ENCODE data around the gene RIPOR3. TPM values are rescaled to one million over a fixed set of nuclear protein-coding genes. Genes with fewer than 3 reads are reported as not detected.

Gene RIPOR3
- polyA plus RNA-seq, 1 donor from 2014 or later, result not detected

- Histone ChIP-seq H3K9ac (ENCODE audit: low read length) (no peak overlapping the region), H3K4me3 (ENCODE audit: low read length) (no peak overlapping the region), H3F3A (ENCODE audit: insufficient read depth, low read length, poor library complexity, severe bottlenecking) (no peaks in the 10 kb centered on the region), H3K9me2 (ENCODE audit: insufficient read depth, low read length) (no peaks in the 10 kb centered on the region), H3K27ac (ENCODE audit: low read length) (no peak overlapping the region), H3K27me3 (ENCODE audit: insufficient read depth, low read depth, low read length) (no peaks in the 10 kb centered on the region), H3K36me3 (ENCODE audit: insufficient read depth, low read length) (no peaks in the 10 kb centered on the region), H3K79me2 (replicated peaks; ENCODE audit: insufficient read depth, low read length) (no peaks in the 10 kb centered on the region), H3K9me3 (ENCODE audit: low read length) (no peaks in the 10 kb centered on the region), H2AFZ (ENCODE audit: low read depth, low read length) (no peak overlapping the region), H4K20me1 (ENCODE audit: insufficient read depth) (no peaks in the 10 kb centered on the region), H3K4me2 (ENCODE audit: low read length) (no peak overlapping the region)
- TF ChIP-seq SMC3 (conservative IDR thresholded peaks at IDR 0.05; ENCODE audit: poor library complexity), result no peak
- no peak for TF ChIP-seq RAD21 (conservative IDR thresholded peaks at IDR 0.05)
- no peak for TF ChIP-seq MXI1 (conservative IDR thresholded peaks at IDR 0.05; ENCODE audit: poor library complexity, severe bottlenecking)
These were observed 32.9 kb upstream of the RIPOR3 start for GRCh38 chr20:50724112-50724725.

GRCh38 chr20:50723672-50724071, 32.3 kb upstream of the RIPOR3 start:
- Histone ChIP-seq H3K9ac (ENCODE audit: low read length) (no peak overlapping the region), H3K4me2 (ENCODE audit: low read length) (no peak overlapping the region), H2AFZ (ENCODE audit: low read depth, low read length) (no peak overlapping the region), H3K36me3 (ENCODE audit: insufficient read depth, low read length) (no peaks in the 10 kb centered on the region), H3K9me2 (ENCODE audit: insufficient read depth, low read length) (no peaks in the 10 kb centered on the region), H3F3A (ENCODE audit: insufficient read depth, low read length, poor library complexity, severe bottlenecking) (no peaks in the 10 kb centered on the region), H3K4me3 (ENCODE audit: low read length) (no peak overlapping the region), H3K27me3 (ENCODE audit: insufficient read depth, low read depth, low read length) (no peaks in the 10 kb centered on the region), H3K9me3 (ENCODE audit: low read length) (no peaks in the 10 kb centered on the region), H3K79me2 (replicated peaks; ENCODE audit: insufficient read depth, low read length) (no peaks in the 10 kb centered on the region), H4K20me1 (ENCODE audit: insufficient read depth) (no peaks in the 10 kb centered on the region), H3K27ac (ENCODE audit: low read length) (no peak overlapping the region)
- no peak for TF ChIP-seq EZH2 (IDR thresholded peaks at IDR 0.05; ENCODE audit: borderline replicate concordance, insufficient read depth, low read length, poor library complexity, severe bottlenecking)
- no peak for TF ChIP-seq TAF1 (IDR thresholded peaks at IDR 0.05; ENCODE audit: low read depth)
- TF ChIP-seq MXI1 (conservative IDR thresholded peaks at IDR 0.05; ENCODE audit: poor library complexity, severe bottlenecking), result no peak
- no peak for TF ChIP-seq POLR2AphosphoS5 (IDR thresholded peaks at IDR 0.05)
- TF ChIP-seq EP300 (conservative IDR thresholded peaks at IDR 0.05; ENCODE audit: poor library complexity, severe bottlenecking), result no peak
- TF ChIP-seq RAD21 (conservative IDR thresholded peaks at IDR 0.05), result no peak
- no peak for TF ChIP-seq REST (IDR thresholded peaks at IDR 0.05; ENCODE audit: borderline replicate concordance)
- no peak for TF ChIP-seq CTCF (IDR thresholded peaks at IDR 0.05; ENCODE audit: poor library complexity, severe bottlenecking)
- TF ChIP-seq SMC3 (conservative IDR thresholded peaks at IDR 0.05; ENCODE audit: poor library complexity), result no peak
